Left lung (tissue), 10 donors: ENCODE measurements around the gene EXOC4. TPM values are rescaled to one million over a fixed set of nuclear protein-coding genes. Genes with fewer than 3 reads are reported as not detected.

Source experiments
- ATAC-seq: fragments of 200-7000 bp; cut with Tn5 transposase; one replicate; pipeline ENCODE4 v1.9.1; 2020; ENCODE audit warnings: moderate library complexity
- DNase-seq, 4 donors: peaks; one replicate each; pipeline ENCODE4 v3.0.0-alpha.2; 2013 to 2020
- H3K27ac ChIP-seq, 2 donors: fragments of 200-600 bp; sonication (generic) in 1 of 2; one replicate each; pipeline versions ENCODE4 v1.5.0 to v1.8.0; 2020 to 2021
- H3K27me3 ChIP-seq, 2 donors: fragments of 200-600 bp; sonication (generic) in 1 of 2; one replicate each; pipeline versions ENCODE4 v1.5.0 to v1.8.0; 2020 to 2021
- H3K36me3 ChIP-seq, 2 donors: fragments of 200-600 bp; sonication (generic) in 1 of 2; one replicate each; pipeline versions ENCODE4 v1.5.0 to v1.8.0; 2020 to 2021
- H3K4me1 ChIP-seq, 2 donors: fragments of 200-600 bp; one replicate each; pipeline ENCODE4 v1.8.0; 2021
- H3K4me3 ChIP-seq, 2 donors: fragments of 200-600 bp; sonication (generic) in 1 of 2; one replicate each; pipeline versions ENCODE4 v1.5.0 to v1.8.0; 2020 to 2021; ENCODE audit warnings: mild to moderate bottlenecking in 1 of 2
- H3K9me3 ChIP-seq, 2 donors: fragments of 200-600 bp; sonication (generic) in 1 of 2; one replicate each; pipeline versions ENCODE4 v1.5.0 to v1.8.0; 2020 to 2021
- CTCF ChIP-seq, 2 donors: fragments of 200-600 bp; sonication (generic) in 1 of 2; IDR thresholded peaks; one replicate each; pipeline versions ENCODE4 v1.5.0 to v1.8.0; 2021; ENCODE audit warnings: antibody characterized with exemption in 2 of 2
- intact Hi-C, 2 donors: fragments of 100-400 bp; cut with DNase I; formaldehyde crosslinking; loops; one replicate each; pipeline versions ENCODE4 v1.11.2 to v1.14.2; 2022
- polyA plus RNA-seq, 6 donors: library from polyadenylated mRNA; unstranded; fragments of 120-200 nt; gene quantifications; one replicate each; pipeline ENCODE4 v1.2.1, GENCODE V29; 2013; ENCODE audit not compliant: insufficient read length in 6 of 6
- total RNA-seq, 2 donors: library from RNA; stranded (reverse); fragmentation: NEBNext Ultra II Directional; extraction: Animal tissue kit (Norgen Biotek cat#: 25700); gene quantifications; one replicate each; pipeline ENCODE4 v1.2.1, GENCODE V29; 2021
- donor health status: DM: no; HTN: yes; CAD: no.
- donor health status: DM: no; HTN: no; CAD: no.

The EXOC4 gene
- total and polyA plus RNA-seq, 8 donors: 52.5 to 79.4 (median 65.9) TPM

- intact Hi-C loops: no loop called here
- Histone ChIP-seq H3K4me3 (no peak overlapping the region), H3K27ac (no peak overlapping the region), H3K36me3 (no peaks in the 10 kb centered on the region), H3K4me1 (no peaks in the 10 kb centered on the region), H3K9me3 (no peaks in the 10 kb centered on the region), H3K27me3 (no peaks in the 10 kb centered on the region)
- ATAC-seq (no peak), DNase-seq (no peak)
- TF ChIP-seq CTCF (IDR thresholded peaks at IDR 0.05): no peak
Measured at GRCh38 chr7:133789974-133790373, 537.1 kb downstream of the EXOC4 start.

GRCh38 chr7:133790911-133791310 is 538.0 kb downstream of the EXOC4 start:
- Histone ChIP-seq H3K4me3 (no peak overlapping the region), H3K36me3 (no peaks in the 10 kb centered on the region), H3K27ac (no peak overlapping the region), H3K9me3 (no peaks in the 10 kb centered on the region), H3K4me1 (no peaks in the 10 kb centered on the region), H3K27me3 (no peaks in the 10 kb centered on the region)
- intact Hi-C loops: no loop called here
- TF ChIP-seq CTCF (IDR thresholded peaks at IDR 0.05): no peak
- DNase-seq (no peak), ATAC-seq (no peak)

GRCh38 chr7:133794479-133794878 is 541.6 kb downstream of the EXOC4 start:
- Histone ChIP-seq H3K27ac (no peak overlapping the region), H3K27me3 (no peaks in the 10 kb centered on the region), H3K4me1 (no peaks in the 10 kb centered on the region), H3K9me3 (no peaks in the 10 kb centered on the region), H3K36me3 (no peaks in the 10 kb centered on the region), H3K4me3 (no peak overlapping the region)
- intact Hi-C loops: no loop called here
- TF ChIP-seq CTCF (IDR thresholded peaks at IDR 0.05): no peak
- DNase-seq (no peak), ATAC-seq (no peak)

GRCh38 chr7:133795068-133795665 is 542.3 kb downstream of the EXOC4 start:
- TF ChIP-seq CTCF (IDR thresholded peaks at IDR 0.05): no peak
- H3K4me3 ChIP-seq: no peak overlapping the region
- no peak for ATAC-seq
- H3K4me1 ChIP-seq: no peaks in the 10 kb centered on the region
- H3K36me3 ChIP-seq: no peaks in the 10 kb centered on the region
- no peak overlapping the region for H3K27ac ChIP-seq
- no peaks in the 10 kb centered on the region for H3K27me3 ChIP-seq
- DNase-seq: no peak
- no peaks in the 10 kb centered on the region for H3K9me3 ChIP-seq
- intact Hi-C loops: no loop called here

- no peaks in the 10 kb centered on the region for H3K9me3 ChIP-seq
- no peaks in the 10 kb centered on the region for H3K36me3 ChIP-seq
- DNase-seq (no peak), ATAC-seq (no peak)
- no peaks in the 10 kb centered on the region for H3K4me1 ChIP-seq
- no peak overlapping the region for H3K4me3 ChIP-seq
- no peak for TF ChIP-seq CTCF (IDR thresholded peaks at IDR 0.05)
- no peak overlapping the region for H3K27ac ChIP-seq
- no peaks in the 10 kb centered on the region for H3K27me3 ChIP-seq
- intact Hi-C loops: no loop called here
Measured at GRCh38 chr7:133796782-133797745, 544.2 kb downstream of the EXOC4 start.
